Motor neuron (in vitro differentiated cells): ENCODE measurements around the gene MPND. TPM values are rescaled to one million over a fixed set of nuclear protein-coding genes. Genes with fewer than 3 reads are reported as not detected.

Experiments
- ATAC-seq, 8 experiments: fragments of 200-7000 bp; cut with Tn5 transposase; replicated peaks in 6 of 8; 2 replicates each; pipeline ENCODE4 v1.8.0; 2021; ENCODE audit warnings: mild to moderate bottlenecking in 8 of 8, moderate library complexity in 8 of 8
- H3K27ac ChIP-seq, 2 donors: fragments of 250-450 bp; sonication (Bioruptor Pico); 2 replicates each; pipeline ENCODE4 v1.9.0; 2021; ENCODE audit warnings: antibody characterized with exemption in 2 of 2, mild to moderate bottlenecking in 2 of 2, moderate library complexity in 1 of 2
- H3K4me1 ChIP-seq, 2 donors: fragments of 250-450 bp; sonication (Bioruptor Pico); replicated peaks in 1 of 2; 2 replicates each; pipeline ENCODE4 v1.6.1; 2021; ENCODE audit warnings: antibody characterized with exemption in 2 of 2, mild to moderate bottlenecking in 2 of 2, moderate library complexity in 1 of 2
- H3K4me3 ChIP-seq, 5 donors: fragments of 250-450 bp; sonication (Bioruptor Pico); 2 replicates each; pipeline ENCODE4 v1.9.0; 2021; ENCODE audit warnings: antibody characterized with exemption in 5 of 5, mild to moderate bottlenecking in 5 of 5, moderate library complexity in 4 of 5
- WGBS, 10 experiments: fragments of 450-650 bp; shearing (Covaris generic); methylation state at CpG; one replicate each; pipeline ENCODE4 v1.0.0; 2022; 5-methylcytosine and 5-hydroxymethylcytosine counted together
- in situ Hi-C, 9 experiments: fragments of 400-800 bp; cut with MboI; loops; one replicate each; pipeline ENCODE4 v1.15.0; 2021; ENCODE audit warnings: low sequenced_read_pairs in 9 of 9, low pct_unique_long_range_greater_than_20kb in 2 of 9; ENCODE audit not compliant: unreplicated experiment in 9 of 9
- total RNA-seq, 8 experiments: library from RNA; unstranded; fragments of 300-600 nt; gene quantifications; 2 replicates each; pipeline versions ENCODE4 v1.2.3 to v1.2.4, GENCODE V29; 2022

The MPND gene
- total RNA-seq, 8 experiments from 2014 or later: 4.1 to 20.0 (median 13.2) TPM

GRCh38 chr19:4304538-4305256, 38.7 kb upstream of the MPND start, which contains the start of gene FSD1:
TSS of gene FSD1 (plus strand) at chr19:4304598. CDS start at chr19:4304747, 149 bp downstream.
- WGBS, 10 experiments: no CpG with 5 or more reads among the region's 63 CpGs
- Histone ChIP-seq H3K4me1 (peaks cover 0 to 11% of the 10 kb centered on the region in 2 donors), H3K4me3 (peak within 1 kb of the TSS; percentile 40 to 76 (median 47)), H3K27ac (no peak within 1 kb of the TSS)
- ATAC-seq: peak; percentile 91 to 99 (median 95)
- in situ Hi-C loops: no loop called here

GRCh38 chr19:4305257-4305612, 38.1 kb upstream of the MPND start:
- Histone ChIP-seq H3K4me1 (peaks cover 0 to 11% of the 10 kb centered on the region in 2 donors), H3K4me3 (peak overlapping the region in 4 of 5 donors; percentile 15 to 56 (median 26)), H3K27ac (no peak overlapping the region)
- no peak for ATAC-seq
- 97 to 100% (median 100%) methylated on average over 1 to 4 of the region's 7 CpGs; no CpG with 5 or more reads in 7 of the 10 experiments for WGBS, 10 experiments
- in situ Hi-C loops: no loop called here

- in situ Hi-C loops: no loop called here
- H3K27ac ChIP-seq: no peak overlapping the region
- 60 to 100% (median 83%) methylated on average over 1 to 6 of the region's 16 CpGs; no CpG with 5 or more reads in 5 of the 10 experiments for WGBS, 10 experiments
- no peak overlapping the region for H3K4me3 ChIP-seq
- no peak for ATAC-seq
- peaks cover 0 to 11% of the 10 kb centered on the region in 2 donors for H3K4me1 ChIP-seq
These were observed 37.7 kb upstream of the MPND start for GRCh38 chr19:4305659-4306058.

DNA sequence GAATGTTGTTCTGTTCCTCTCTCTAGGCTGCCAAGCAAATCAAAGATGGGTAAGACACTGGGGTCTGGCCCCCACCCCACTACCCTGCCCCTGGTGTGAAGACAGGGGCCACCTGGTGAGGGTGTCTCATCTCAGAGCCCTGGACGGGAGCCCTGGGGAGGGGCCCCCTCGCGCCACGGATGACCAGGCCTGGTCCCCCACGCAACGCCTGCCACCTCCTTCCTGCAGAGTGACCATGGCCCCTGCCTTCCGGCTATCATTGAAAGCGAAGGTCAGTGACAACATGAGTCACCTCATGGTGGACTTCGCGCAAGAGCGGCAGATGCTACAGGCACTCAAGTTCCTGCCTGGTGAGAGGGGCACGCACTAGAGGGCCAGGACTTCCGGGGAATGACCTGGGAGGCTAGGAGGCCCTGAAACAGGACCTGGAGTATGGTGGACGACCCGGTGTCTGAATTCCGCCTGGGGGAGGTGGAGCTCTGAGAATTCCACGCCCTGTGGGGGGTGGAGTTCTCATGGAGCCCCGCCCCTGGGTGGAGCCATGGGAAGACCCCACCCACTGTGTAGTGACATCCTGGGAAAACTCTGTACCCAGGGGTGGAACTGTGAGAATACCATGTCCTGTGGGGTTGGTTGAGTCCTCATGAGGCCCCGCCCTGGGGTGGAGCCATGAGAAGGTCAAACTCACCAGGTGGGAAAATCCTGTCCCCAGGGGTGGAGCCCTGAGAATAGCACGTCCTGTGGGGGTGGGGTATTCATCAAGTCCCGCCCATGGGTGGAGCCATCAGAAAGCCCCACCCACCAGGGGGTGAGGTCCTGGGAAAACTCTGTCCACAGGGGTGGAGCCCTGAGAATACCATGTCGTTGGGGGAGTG, 32.9 kb upstream of the MPND start:
- in situ Hi-C loops: no loop called here
- peak in 3 of 8 experiments; percentile 4 to 60 (median 54) for ATAC-seq
- 33 to 97% (median 93%) methylated on average over 1 to 6 of the region's 22 CpGs; no CpG with 5 or more reads in 7 of the 10 experiments for WGBS, 10 experiments
- Histone ChIP-seq H3K27ac (no peak overlapping the region), H3K4me3 (no peak overlapping the region), H3K4me1 (no peaks in the 10 kb centered on the region)

- in situ Hi-C loops: no loop called here
- no peak overlapping the region for H3K27ac ChIP-seq
- H3K4me1 ChIP-seq: no peaks in the 10 kb centered on the region
- peak in 3 of 8 experiments; percentile 25 to 49 (median 39) for ATAC-seq
- H3K4me3 ChIP-seq: no peak overlapping the region
- 4 to 100% (median 60%) methylated on average over 1 to 11 of the region's 12 CpGs; no CpG with 5 or more reads in 1 of the 10 experiments for WGBS, 10 experiments
These were observed 29.4 kb upstream of the MPND start for GRCh38 chr19:4313847-4314490.

GRCh38 chr19:4316956-4317355, 26.4 kb upstream of the MPND start:
- no peak overlapping the region for H3K4me3 ChIP-seq
- no peak overlapping the region for H3K27ac ChIP-seq
- H3K4me1 ChIP-seq: no peaks in the 10 kb centered on the region
- whole genome bisulfite sequencing, 10 experiments: 60 to 100% (median 92%) methylated on average over 1 to 9 of the region's 9 CpGs; no CpG with 5 or more reads in 3 of the 10 experiments
- in situ Hi-C loops: no loop called here
- ATAC-seq: no peak

DNA sequence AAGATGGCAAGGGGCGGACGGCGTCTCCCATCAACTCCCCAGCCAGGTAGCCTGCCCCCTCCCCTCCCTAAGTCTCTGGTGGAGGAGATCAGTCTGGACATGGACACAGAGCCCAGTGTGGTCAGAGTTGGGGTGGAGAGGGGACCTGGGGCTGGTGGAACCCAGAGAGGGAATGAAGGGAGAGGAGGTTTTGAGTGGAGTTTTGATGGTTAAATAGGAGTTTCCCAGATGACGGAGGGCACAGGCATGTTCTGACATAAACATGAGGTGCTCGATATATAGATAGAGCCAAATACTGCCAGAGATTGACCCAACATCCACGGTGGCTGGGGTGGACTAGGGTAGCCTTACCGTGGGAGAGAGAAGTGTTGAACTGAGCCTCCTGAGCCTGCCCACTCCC, 24.9 kb upstream of the MPND start:
- no peak overlapping the region for H3K27ac ChIP-seq
- 87 to 100% (median 90%) methylated on average over 2 to 4 of the region's 7 CpGs; no CpG with 5 or more reads in 6 of the 10 experiments for WGBS, 10 experiments
- ATAC-seq: no peak
- no peaks in the 10 kb centered on the region for H3K4me1 ChIP-seq
- no peak overlapping the region for H3K4me3 ChIP-seq
- in situ Hi-C loops: no loop called here

DNA sequence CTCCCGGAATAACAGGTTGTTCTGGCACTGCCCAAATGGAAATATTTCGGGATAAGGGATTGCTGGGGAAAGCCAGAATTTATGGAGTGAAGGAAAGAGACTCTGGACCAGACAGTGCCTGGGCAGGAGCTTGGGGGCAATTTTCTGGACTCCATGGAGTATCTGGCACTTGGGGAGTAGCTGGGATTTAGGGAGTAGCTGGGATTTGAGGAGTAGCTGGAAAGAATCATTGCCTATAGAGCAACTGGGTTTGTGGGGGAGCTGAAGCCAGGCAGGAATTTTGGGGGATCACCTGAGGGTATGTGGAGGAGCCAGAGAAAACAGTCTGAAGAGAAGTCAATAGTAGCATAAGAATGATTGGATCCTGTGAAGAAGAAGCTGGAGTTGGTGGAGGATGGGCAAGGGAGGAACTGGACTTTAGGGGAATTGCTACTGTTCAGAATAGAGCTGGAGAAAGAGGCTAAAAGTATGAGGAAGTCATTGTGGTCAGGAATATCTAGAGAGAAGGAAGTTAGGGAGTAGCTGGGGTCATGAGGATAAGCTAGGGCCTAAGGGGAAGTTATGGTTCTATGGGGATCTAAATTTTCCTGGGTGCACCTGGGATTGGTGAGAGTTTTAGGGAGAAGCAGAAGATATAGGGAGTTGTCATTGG, 24.2 kb upstream of the MPND start:
- ATAC-seq: no peak
- in situ Hi-C loops: no loop called here
- 0 to 100% (median 37%) methylated on average over 1 of the region's 2 CpGs; no CpG with 5 or more reads in 6 of the 10 experiments for WGBS, 10 experiments

DNA sequence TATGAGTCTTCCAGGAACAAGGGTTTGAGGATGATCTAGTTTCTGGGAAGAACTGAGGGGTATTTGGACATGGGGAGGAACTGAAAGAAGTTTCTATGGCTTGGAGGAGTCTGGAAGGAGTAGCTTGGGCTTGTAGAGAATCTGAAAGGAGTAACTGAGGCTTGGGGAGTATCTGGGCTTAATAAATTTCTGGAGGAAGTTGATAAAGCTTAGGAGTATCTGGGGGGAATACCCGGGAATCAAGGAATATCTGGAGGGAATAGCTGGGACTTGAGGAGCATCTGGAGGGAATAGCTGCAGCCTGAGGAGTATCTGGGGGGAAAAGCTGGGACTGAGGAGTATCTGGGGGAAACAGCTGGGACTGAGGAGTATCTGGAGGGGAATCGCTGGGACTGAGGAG, 22.9 kb upstream of the MPND start:
- Histone ChIP-seq H3K4me3 (no peak overlapping the region), H3K27ac (no peak overlapping the region), H3K4me1 (no peaks in the 10 kb centered on the region)
- no peak for ATAC-seq
- in situ Hi-C loops: no loop called here
- 60 to 100% (median 85%) methylated on average over 1 to 2 of the region's 2 CpGs; no CpG with 5 or more reads in 2 of the 10 experiments for WGBS, 10 experiments

More for the DNA sequence above, 24.2 kb upstream of the MPND start:
- no peaks in the 10 kb centered on the region for H3K4me1 ChIP-seq
- H3K4me3 ChIP-seq: no peak overlapping the region
- no peak overlapping the region for H3K27ac ChIP-seq

DNA sequence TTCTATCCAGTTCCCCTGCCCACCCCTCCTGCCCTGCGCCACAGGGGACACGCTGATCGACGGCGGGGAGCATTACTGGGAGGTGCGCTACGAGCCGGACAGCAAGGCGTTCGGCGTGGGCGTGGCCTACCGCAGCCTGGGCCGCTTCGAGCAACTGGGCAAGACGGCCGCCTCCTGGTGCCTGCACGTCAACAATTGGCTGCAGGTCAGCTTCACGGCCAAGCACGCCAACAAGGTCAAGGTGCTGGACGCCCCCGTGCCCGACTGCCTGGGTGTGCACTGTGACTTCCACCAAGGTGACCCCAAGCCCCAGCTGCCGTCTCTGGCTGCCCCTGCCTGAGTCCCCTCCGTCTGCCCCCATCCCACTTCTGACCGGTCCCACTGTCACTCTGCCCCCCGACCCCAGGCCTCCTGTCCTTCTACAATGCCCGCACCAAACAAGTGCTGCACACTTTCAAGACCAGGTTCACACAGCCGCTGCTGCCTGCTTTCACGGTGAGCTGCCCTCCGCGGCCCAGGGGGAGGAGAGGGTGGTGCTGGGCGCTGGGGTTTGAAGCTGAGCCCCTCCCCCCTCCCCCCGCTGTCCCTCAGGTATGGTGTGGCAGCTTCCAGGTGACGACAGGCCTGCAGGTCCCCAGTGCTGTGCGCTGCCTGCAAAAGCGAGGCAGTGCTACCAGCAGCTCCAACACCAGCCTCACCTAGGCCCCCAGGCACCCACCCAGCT, 20.3 kb upstream of the MPND start:
- no peak for ATAC-seq

DNA sequence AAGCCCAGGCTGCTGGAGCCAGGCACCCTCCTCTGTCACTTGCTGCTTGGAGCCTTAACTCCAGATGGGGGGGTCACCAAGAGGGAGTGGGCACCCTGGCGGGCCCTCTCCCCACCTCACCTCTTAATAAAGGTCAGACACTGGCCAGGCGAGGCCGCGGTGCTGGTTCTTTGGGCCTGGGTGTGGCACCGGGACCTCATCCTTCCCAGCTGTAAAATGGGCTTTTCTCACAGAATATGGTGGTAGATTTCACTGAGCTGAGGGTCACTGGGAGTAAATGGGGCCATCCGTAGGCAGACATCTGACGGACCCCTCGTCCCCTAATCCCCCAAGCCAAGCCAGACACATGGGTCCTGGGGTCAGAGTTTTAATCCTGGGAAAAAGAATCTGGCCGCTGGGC, 19.7 kb upstream of the MPND start:
- 100% methylated on average over 2 of the region's 9 CpGs; no CpG with 5 or more reads in 9 of the 10 experiments for WGBS, 10 experiments
- in situ Hi-C loops: no loop called here
- ATAC-seq: no peak

More for the DNA sequence above, 20.3 kb upstream of the MPND start:
- Histone ChIP-seq H3K4me3 (no peak overlapping the region), H3K27ac (no peak overlapping the region), H3K4me1 (peaks cover 0 to 11% of the 10 kb centered on the region in 2 donors)
- in situ Hi-C loops: no loop called here
- WGBS, 10 experiments: 83% methylated on average over 18 of the region's 37 CpGs; no CpG with 5 or more reads in 9 of the 10 experiments

GRCh38 chr19:4324228-4324627, 19.1 kb upstream of the MPND start:
- no peak for ATAC-seq
- Histone ChIP-seq H3K27ac (no peak overlapping the region), H3K4me1 (peaks cover 3 to 13% of the 10 kb centered on the region in 2 donors), H3K4me3 (no peak overlapping the region)
- in situ Hi-C loops: no loop called here
- WGBS, 10 experiments: 78 to 90% methylated on average over 2 to 3 of the region's 12 CpGs; no CpG with 5 or more reads in 8 of the 10 experiments

More for the DNA sequence above, 19.7 kb upstream of the MPND start:
- H3K4me3 ChIP-seq: no peak overlapping the region
- H3K4me1 ChIP-seq: peaks cover 0 to 11% of the 10 kb centered on the region in 2 donors
- H3K27ac ChIP-seq: no peak overlapping the region
